Stimulated activated CD8-positive, alpha-beta memory T cell treated with anti-CD3 and anti-CD28 coated beads, Interleukin-2, amount 100 ng/mL, for 1 hour (primary cell): ENCODE results near the gene DIPK1B.
"Not testable (repeated sequence)": the region's sequence is repeated elsewhere in the genome, so short reads cannot be mapped to it uniquely, and the experiment has no call there.

Experiments used
- DNase-seq, 2 donors: peaks; one replicate each; pipeline ENCODE4 v3.0.0-alpha.2; 2020; ENCODE audit warnings: low read depth in 2 of 2

Gene DIPK1B

GRCh38 chr9:136753371-136754058, 41.1 kb downstream of the DIPK1B start:
- DNase-seq: no peak

- no peak for DNase-seq
Observed at GRCh38 chr9:136754059-136754572, 41.7 kb downstream of the DIPK1B start.

DNA sequence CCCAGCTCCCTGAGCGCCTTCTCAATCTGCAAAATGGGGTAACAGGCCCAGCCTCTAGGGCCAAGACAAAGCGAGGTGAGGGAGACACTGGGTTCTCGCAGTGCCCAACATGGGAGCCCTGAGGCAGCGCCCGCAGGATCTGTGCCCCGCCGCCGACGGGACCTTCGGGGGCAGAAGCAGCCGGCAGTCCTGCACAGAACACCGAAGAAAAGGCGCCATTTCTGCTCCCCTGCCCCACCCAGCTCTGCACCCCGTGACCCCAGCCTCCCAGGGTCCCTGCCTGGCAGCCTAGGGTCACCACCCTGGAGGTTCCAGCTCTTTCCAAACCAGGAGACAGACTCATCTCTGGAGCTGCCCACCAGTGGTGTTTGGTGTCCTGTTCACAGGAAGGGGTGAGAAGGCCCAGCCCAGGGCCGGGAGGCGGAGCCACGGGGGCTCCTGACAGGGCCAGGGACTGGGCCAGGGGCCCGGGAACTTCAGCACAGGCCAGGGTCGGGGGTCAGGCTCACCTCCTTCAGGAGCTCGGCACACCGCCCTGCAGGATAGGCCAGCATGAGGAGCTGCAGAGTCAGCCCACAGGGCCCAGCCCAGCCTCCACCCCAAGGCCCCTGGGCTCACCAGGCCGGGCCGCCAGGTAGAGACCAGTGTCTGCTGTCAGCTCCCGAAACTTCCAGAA, 42.4 kb downstream of the DIPK1B start:
- no peak for DNase-seq

DNA sequence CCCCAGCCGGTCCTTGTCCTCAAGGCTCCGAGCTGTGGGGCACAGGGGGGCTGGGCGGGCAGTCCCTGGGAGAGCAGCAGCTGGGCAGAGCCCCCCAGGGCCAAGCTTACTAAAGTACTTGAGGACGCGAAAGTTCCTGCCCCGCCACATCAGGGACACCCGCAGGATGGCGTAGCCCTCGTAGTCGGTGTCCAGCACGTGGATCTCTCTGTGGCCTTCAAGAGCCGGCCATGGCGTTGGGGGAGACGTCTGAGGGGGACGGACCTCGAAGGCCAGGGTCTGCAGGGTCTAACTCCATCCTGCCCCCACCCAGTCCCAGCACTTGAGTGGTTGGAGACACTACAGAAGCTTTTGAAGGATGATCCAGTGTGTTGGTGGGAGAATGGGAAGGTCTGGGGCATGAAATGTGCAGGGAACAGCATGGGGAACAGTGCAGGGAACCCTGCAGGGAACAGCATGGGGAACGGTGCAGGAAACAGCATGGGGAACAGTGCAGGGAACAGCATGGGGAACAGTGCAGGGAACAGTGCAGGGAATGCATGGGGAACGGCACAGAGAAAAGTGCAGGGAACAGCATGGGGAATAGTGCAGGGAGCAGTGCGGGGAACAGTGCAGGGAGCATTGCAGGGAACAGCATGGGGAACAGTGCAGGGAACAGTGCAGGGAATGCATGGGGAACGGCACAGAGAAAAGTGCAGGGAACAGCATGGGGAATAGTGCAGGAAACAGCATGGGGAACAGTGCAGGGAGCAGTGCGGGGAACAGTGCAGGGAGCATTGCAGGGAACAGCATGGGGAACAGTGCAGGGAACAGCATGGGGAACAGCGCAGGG, 43.1 kb downstream of the DIPK1B start:
- DNase-seq: not testable (repeated sequence)

DNA sequence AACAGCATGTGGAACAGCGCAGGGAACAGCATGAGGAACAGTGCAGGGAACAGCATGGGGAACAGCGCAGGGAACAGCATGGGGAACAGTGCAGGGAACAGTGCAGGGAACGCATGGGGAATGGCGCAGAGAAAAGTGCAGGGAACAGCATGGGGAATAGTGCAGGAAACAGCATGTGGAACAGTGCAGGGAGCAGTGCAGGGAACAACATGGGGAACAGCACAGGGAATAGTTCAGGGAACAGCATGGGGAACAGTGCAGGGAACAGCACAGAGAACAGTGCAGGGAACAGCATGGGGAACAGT, 43.7 kb downstream of the DIPK1B start:
- no peak for DNase-seq

GRCh38 chr9:136756836-136757235, 44.5 kb downstream of the DIPK1B start:
- no peak for DNase-seq

- no peak for DNase-seq
Observed at GRCh38 chr9:136757328-136757727, 45.0 kb downstream of the DIPK1B start.

GRCh38 chr9:136757751-136758140, 45.4 kb downstream of the DIPK1B start:
- DNase-seq: no peak

- DNase-seq: no peak
Observed at GRCh38 chr9:136759001-136759400, 46.6 kb downstream of the DIPK1B start.

GRCh38 chr9:136759436-136760325, 47.3 kb downstream of the DIPK1B start:
- DNase-seq: no peak

DNA sequence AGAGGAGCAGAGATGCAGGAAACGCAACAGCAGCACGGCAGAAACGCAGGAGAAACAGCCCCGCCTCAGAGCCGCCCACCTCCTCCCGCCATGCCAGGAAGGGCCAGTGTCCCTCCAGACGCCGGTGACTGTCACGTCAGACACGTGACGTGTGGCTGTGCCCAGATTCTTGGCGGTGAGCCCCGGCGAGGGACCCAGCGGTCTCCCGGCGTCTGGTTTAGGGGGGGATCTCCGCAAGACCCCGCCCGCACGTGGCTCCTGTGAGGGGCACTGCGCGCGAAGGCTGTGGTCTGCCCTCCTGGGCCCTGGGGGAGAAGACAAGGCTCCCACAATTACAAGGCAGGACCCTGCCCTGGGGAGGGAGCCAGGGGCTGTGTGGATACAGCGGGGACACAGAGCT, 48.1 kb downstream of the DIPK1B start:
- DNase-seq: no peak

DNA sequence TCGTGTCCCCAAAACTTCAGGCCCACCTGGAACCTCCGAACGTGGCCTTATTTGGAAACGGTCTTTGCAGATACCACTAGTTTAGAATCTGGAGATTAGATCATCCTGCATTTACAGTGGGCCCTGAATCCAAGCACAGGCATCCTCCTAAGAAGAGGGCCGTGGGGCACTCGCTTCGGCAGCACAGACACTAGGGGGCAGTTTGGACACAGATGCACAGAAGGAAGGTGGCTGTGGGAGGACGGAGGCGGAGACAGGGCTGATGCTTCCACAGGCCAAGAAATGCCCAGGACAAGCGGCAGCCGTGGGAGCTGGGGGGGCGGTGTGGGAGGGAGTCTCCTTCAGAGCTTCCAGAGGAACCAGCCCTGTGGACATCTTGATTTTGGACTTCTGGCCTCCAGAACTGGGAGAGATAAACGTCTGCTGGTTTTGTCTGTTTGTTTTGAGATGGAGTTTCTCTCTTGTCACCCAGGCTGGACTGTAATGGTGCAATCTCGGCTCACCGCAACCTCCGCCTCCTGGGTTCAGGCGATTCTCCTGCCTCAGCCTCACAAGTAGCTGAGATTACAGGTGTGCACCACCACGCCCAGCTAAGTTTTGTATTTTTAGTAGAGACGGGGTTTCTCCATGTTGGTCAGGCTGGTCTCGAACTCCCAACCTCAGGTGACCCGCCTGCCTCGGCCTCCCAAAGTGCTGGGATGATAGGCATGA, 48.6 kb downstream of the DIPK1B start:
- DNase-seq: not testable (repeated sequence)

GRCh38 chr9:136761545-136761981, 49.2 kb downstream of the DIPK1B start:
- DNase-seq: no peak

GRCh38 chr9:136762221-136762691, 49.9 kb downstream of the DIPK1B start:
- no peak for DNase-seq

GRCh38 chr9:136762915-136763648, 50.7 kb downstream of the DIPK1B start:
- peak in 1 of 2 donors; percentile 20 for DNase-seq

DNA sequence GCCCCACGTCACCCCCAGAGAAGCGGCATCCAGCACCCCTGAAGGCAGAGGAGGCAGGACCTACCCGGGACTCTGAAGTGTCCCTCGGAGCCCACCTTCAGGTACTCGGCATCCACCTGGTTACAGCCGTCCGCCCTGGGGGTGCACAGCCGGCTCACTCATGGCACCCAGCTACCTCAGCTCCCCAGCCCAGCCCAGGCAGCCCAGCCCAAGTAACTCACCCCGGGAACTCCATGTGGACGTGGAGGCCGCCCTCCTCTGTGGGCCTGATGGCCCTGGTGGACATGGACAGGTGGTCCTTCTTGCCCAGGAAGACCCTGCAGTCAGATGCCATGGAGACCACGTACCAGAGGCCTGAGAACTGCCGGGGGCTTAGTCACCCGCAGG, 51.3 kb downstream of the DIPK1B start:
- DNase-seq: no peak

GRCh38 chr9:136764301-136764891, 52.0 kb downstream of the DIPK1B start, which contains the start of gene LCN15:
Gene LCN15, minus strand, starts transcription at chr9:136764518. Its CDS starts 30 bp downstream, at chr9:136764488.
- no peak for DNase-seq

DNA sequence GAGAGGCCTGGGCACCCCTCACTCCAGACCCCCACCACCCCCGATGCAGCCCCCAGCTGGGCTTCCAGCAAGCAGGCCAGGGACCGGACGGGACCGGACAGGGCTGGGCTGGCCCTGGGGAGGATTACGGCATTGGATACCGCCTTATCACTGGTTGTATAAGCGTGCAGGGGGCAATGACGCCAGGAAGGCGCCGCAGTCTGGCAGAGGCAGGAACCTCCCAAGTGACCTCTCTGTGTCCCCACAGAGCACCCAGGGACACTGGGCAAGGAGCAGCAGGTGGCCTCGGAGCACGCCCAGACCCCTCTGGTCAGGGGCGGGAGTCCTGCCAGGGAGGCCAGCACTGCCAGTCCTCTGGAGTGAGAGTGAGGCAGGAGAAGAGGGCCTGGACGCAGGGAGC, 52.7 kb downstream of the DIPK1B start:
- DNase-seq: no peak

DNA sequence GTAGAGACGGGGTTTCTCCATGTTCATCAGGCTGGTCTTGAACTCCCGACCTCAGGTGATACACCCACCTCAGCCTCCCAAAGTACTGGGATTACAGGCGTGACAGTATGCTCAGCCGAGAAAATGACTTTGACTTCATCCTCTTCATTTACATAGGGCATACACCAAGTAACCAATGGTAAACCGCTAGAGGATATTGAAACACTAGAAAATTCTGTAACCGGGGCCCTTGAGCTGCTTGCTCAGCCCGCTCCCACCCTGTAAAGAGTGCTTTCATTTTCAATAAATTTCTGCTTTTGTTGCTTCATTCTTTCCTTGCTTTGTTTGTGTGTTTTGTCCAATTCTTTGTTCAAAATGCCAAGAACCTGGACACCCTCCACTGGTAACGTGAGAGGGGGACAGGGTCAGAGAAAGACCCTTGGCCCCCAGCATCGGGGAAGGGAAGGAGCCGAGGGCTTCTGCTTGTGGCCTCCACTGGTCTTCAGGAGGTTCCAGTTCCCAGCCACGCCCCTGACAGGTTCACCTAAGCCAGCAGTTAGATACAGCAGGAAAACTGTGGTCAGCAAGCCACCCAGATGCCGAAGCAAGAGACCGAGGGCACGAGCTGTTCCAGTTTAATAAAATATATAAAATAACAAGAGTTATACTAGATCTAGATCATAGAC, 53.5 kb downstream of the DIPK1B start:
- not testable (repeated sequence) for DNase-seq
